Stimulated activated CD4-positive, alpha-beta T cell treated with anti-CD3 and anti-CD28 coated beads, Interleukin-1b, Interleukin-23, amount 100 ng/mL, for 4 hours (primary cell): ENCODE results near the gene S1PR3.
"Not testable (repeated sequence)": the region's sequence is repeated elsewhere in the genome, so short reads cannot be mapped to it uniquely, and the experiment has no call there.

Source experiments
- DNase-seq, 2 donors: peaks; one replicate each; pipeline ENCODE4 v3.0.0-alpha.2; 2020; ENCODE audit warnings: low read depth in 2 of 2

The S1PR3 gene

DNA sequence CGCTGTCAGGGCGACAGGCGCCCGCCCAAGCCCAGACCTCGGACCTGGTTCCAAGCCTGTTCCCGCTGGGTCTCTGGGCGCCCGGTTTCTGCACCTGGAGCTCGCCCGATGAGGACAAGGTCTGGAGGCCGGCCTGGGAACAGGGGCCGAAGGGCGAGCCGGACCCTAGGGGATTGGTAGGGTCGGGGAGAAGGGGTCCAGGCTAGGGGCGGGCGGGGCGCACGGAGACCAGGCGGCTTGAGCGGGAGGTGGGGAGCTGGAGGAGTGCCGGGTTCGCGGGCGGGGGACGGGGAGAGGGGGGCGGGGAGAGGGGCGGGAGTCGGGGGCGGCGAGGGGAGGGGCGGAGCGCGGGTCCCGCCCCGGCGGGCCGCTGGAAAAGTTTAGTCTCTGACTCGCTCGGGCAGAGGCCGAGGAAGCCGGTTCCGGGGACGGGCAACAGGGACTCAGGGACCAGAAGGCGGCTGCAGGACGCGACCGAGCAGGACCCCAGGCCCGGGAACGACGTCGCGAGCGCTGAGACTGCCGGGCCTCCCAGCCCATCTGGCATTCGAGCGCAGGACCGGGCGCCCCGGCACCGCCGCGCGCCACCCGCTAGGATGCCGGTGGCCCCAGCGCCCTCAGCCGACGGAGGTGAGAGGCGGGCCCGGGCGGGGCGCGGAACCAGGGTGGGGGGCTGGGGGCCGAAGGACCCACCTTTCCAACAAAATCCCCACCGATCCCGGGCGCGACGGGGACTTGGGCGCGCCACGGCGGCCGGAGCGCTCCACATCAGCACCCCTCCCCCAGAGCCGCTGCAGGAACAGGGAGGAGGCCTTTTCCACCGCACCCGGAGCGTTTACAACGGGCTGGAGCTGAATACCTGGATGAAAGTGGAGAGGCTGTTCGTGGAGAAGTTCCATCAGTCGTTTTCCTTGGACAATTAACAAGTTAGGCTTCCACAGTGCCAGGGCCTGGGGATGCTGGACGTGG, at the start of gene S1PR3:
Gene S1PR3, plus strand, starts transcription at position 403 of the 969 bp plus-strand sequence. CDS start 9,733 bp downstream, outside the sequence.
- peak; percentile 17 to 41 for DNase-seq

DNA sequence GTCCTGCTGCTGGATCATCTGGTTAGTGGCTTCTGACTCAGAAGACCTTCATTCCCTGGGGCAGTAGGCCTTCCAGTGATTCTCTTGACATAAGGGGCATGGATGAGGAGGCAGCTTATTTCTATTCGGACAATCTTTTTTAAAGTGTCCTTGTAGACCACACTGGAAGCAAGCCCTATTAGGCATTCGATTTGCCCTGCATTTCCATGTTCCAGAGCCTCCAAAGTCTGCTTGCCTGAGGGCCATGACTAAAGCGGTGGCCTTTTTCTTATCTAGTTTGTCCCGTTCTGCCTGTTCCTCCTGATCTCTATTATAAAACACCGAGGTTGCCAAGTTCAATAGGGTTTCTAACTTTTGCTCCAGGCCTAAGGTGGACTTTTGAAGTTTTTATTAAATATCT, 49.7 kb upstream of the S1PR3 start:
- not testable (repeated sequence) for DNase-seq

DNA sequence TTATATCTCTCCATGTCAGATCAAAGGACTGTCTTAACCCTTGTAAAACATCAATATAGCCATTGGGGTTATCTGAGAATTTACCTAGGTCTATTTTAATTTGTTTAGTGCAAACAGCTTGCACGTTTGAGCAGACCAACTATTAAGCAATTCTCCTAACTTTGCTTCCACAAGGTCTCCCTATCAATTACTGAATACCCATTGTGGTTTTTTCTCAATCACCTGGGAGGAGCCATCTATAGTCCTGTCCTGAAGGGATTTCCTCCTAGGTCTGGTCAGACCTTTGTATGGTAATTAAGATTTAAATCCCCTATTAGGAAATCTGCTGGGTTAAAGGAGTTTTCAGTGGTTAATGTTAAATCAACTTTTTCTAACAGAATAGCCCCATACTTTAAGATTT, 48.9 kb upstream of the S1PR3 start:
- no peak for DNase-seq

DNA sequence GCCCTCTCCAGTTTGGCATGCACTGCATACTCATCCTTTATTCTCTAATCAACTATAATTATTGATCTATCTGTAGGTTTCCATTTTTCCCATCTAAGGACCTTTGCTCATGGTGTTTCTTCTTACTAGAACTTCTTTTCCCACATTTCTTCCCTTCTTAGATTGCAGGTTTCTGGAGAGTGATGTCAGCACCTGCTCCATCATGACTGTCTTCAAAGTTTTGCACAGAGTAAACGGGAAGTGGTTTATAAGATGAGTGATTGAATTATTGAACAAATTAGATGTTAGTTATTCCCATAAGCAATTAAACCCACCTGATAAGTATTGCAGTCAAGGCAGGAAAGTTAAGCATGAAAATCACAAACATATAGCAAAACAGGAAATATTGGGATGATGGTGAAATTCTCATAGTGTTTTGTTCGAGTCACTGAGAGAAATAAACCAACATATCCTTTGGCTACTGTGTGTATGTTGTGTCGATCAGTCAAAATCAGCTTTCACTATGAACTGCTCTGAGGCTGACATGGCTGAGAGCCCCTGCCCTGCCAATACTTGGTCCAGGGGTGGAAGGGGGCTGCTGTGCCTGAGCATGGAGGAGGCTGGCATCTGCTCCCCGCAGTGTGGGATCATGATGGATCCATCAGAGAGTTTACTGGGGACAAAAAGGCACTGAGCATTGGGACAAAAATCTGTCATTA, 45.5 kb upstream of the S1PR3 start:
- no peak for DNase-seq

DNA sequence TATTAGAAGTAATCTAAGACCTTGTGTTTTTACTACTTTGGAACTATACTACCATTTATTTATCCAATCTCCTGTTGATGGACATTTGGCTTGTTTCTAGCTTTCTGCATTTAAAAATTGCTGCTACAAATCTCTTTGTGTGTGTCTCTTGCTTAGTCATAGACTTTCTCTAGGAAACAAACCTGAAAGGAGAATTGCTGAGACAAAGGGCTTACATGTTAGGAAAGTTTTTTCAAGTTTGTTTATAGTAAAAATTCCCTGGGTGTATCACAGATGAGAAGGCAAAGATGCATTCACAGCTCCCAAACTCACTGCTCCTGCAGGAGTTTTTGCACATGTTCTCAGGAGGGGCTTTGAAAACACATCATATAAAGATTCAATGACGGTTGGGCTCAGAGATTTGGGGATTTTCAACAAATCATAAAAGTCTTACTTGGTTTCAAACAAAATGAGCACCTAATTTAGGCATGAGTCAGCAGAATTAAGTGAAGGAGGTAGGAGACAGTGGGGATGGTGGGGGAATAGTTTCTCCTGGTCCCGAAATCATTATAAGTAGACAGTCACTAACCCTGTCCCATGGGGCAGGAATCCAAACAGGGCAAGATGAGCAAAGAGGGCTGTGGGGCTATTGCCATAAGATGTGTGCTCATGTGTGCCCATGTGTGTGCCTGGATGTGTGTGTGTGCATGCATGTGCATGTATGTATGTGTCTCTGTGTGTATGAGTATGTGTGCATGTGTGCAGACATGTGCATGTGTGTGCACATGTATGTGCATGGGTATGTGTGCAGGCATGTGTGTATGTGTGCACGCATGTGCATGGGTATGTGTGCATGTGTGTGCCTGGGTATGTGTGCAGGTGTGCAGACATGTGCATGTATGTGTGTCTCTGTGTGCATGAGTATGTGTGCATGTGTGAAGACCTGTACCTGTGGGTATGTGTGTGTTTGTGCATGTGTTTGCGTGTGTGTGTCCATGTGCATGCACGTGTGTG, 43.4 kb upstream of the S1PR3 start:
- no peak for DNase-seq

GRCh38 chr9:88949425-88949824, 41.8 kb upstream of the S1PR3 start:
- no peak for DNase-seq

GRCh38 chr9:88949961-88950340, 41.3 kb upstream of the S1PR3 start:
- DNase-seq: no peak

GRCh38 chr9:88950341-88951154, 40.7 kb upstream of the S1PR3 start:
- no peak for DNase-seq

GRCh38 chr9:88951155-88951542, 40.1 kb upstream of the S1PR3 start:
- DNase-seq: no peak

GRCh38 chr9:88952086-88952615, 39.1 kb upstream of the S1PR3 start:
- no peak for DNase-seq

DNA sequence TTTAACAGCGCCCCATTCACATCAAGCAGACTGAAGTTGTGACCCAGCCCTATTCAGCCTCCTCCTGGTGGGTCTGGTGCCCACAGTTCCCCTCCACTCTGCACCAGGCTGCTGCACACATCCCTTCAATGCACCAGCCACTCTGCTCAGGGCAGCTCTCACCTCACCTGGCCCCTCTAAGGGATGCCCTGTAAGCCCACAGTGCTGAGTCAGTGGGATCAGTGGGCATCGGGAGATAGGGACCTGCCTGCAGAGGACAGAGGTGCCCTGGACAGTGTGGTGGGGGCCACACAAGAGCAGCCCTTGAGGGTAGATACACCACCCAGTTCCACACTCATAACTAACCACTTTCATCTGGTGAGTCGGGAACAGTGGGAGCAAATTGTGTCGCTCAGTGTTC, 38.3 kb upstream of the S1PR3 start:
- DNase-seq: no peak

DNA sequence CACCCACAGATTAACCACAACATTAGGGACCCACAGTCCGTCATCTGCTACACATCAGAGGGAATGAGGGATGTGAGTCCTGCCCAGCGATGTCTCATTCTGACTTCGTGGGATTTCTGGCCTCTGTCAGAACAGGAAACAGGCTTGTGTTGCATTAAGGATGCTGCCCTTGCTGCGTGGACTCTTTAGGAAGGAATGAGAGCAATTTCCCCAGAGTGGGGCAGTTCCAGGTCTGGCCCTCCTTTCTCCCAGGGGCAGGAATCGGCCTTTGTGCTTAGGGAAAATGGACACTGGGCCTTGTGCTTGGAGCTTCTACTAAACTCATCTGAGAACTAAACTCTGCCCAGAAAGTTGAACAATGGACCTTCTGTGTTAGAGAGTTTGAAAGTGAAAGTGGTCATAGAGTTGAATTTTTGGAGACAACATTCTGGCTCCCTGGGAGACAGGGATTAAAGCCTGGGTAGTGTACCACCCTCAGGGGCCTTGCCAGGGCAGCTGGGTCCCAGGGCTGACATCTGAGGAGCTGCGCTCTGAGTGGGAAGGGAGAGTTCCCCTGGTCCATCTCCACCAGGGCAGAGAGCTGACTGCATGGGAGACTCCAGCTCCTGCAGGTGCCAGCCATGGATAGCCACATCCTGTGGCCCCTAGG, 37.8 kb upstream of the S1PR3 start:
- no peak for DNase-seq

DNA sequence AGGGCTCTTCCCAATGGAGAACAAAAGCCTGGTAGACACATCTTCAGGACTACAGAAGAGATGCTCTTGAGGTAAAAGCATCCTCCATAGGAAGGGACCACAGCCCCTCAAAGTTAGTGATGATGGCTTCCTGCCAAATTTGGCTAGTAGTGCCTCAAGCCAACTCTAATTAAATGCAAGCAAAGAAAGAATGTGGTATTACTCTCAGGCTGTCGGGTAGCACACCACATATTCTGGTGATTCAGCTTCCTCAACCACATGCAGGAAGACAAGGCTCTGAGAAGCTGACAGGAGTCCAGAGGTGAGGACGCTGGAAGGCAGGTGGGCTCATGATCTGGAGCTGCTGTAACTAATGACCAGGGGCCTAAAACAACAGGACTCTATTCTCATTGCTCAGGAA, 37.2 kb upstream of the S1PR3 start:
- DNase-seq: no peak

DNA sequence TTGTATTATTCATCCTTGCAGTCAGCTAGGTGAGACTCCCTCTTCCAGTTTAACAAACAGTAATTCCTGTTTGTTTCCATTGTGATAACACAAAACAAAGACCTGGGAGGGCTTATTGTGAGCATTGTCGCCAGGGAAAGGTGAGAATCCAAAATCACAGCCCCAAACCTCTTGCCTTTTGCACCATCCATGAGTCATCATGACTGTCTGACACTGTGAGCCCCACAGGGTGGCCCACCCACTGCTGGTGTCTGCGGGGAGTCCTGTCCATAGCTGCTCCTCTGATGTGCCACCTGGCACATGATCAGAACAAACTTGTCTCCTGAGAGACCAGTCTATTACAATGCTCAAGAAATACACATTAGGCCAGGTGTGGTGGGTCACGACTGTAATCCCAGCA, 33.7 kb upstream of the S1PR3 start:
- DNase-seq: no peak

DNA sequence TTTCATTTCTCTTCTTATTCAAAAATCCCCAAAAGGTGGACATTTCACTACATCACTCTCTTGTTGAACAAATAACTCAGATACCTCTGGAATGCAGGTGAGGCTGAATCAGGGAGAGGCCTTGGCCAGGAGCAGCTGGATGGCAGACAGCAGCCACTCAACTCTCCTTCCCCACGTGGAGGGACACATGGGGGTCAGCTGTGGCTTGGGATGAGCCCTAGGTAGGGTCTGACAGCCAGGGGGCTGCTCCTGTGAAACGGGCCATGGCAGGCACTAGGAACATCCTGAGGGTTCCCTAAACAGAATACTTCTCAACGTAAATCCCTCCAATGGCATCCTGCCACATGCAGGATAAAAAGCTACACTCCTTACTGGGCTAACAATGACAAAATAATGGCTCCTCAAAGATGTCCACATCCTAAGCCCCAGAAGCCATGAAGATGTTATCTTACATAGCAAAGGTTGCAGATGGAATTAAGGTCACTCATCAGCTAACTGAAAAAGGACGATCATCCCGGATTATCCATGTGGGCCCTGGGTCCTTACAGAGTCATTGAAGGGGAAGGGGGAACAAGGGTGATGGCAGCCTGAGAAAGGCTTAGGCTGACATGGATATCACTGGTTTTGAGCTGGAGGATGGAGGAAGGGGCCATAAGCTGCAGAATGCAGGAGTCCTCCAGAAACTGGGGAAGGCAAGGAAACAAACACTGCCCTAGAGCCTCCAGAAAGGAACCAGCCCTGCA, 31.4 kb upstream of the S1PR3 start:
- no peak for DNase-seq

DNA sequence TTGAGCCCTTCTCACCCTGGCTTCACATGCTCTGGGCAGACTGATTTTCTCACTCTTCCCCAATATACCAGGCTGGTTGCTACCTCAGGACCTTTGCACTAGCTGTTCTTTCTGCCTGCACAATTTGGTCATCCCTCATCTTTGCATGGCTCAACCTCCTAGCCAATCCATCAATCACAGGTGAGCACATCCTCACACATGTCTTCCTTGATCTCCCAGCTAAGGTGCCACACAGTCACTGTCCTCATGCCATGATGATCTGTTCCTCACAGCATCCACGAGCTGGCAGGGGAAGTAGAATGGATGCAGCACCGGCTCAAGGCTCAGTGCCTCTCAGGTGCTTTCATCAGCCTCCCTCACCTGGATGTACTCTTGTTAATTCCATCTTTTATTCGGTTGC, 30.6 kb upstream of the S1PR3 start:
- no peak for DNase-seq

DNA sequence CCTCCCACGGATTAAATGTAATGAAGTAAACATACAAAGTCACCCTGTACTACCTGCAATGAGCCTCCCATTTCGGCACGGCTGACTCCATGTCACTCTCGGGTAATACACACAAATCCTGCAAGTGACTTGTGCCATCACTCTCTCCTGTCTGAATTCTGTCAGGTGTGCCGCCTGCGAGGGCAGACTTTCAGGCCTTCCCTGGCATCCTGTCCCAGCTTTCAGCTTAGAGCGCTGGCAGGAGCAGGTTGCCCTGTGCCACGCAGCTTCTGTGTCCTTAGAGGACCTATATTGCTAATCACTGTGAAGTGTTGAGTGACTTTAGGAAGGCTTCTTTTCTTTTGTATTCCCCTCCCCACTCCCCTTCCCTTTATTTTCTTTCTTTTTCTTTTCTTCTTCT, 25.8 kb upstream of the S1PR3 start:
- no peak for DNase-seq

GRCh38 chr9:88966894-88967676, 24.2 kb upstream of the S1PR3 start:
- no peak for DNase-seq

DNA sequence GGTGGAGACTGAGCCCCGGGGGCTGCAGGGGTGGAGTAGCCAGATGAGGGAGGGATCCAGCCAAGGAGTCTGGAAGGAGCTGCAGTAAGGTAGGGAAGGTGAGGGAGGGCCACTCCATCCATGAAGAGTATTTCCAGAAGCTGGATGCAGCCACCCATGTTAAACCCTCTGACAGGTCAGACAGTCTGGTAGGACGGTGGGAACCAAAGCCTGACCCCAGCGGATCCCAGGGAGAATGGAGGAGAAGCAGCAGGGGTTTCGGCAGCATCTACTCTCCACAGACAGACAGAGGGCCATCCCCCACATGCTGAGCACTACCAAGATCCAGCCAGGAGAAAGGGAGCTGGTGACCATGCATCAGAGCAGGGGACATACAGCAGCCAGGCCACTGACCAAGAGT, 22.5 kb upstream of the S1PR3 start:
- DNase-seq: no peak
